Natural killer cell (primary cell): ENCODE data around the gene LEMD1. TPM values are rescaled to one million over a fixed set of nuclear protein-coding genes. Genes with fewer than 3 reads are reported as not detected.

ENCODE experiments used
- ATAC-seq, 3 donors: fragments of 150-1000 bp in 2 of 3; fragments of 200-7000 bp in 1 of 3; cut with Tn5 transposase; 1 replicate in 1 of 3; 2 replicates in 2 of 3; pipeline ENCODE4 v1.10.0; 2021; ENCODE audit warnings: mild to moderate bottlenecking in 2 of 3, moderate library complexity in 2 of 3
- DNase-seq, 2 donors: peaks; one replicate each; pipeline versions ENCODE4 v3.0.0 to v3.0.0-alpha.2; 2013 to 2021; ENCODE audit warnings: mixed read lengths in 1 of 2
- H3K27ac ChIP-seq: one replicate; pipeline ENCODE4 v1.5.1; 2013; ENCODE audit warnings: mild to moderate bottlenecking, low read length
- H3K27me3 ChIP-seq: one replicate; pipeline ENCODE4 v1.6.1; 2013; ENCODE audit warnings: low read length; ENCODE audit not compliant: control insufficient read depth, insufficient read depth
- H3K36me3 ChIP-seq: one replicate; pipeline ENCODE4 v1.6.1; 2013; ENCODE audit warnings: low read length; ENCODE audit not compliant: control insufficient read depth, insufficient read depth
- H3K4me1 ChIP-seq: one replicate; pipeline ENCODE4 v1.6.1; 2013; ENCODE audit warnings: low read length; ENCODE audit not compliant: control insufficient read depth, insufficient read depth
- H3K4me3 ChIP-seq: one replicate; pipeline ENCODE4 v1.5.1; 2013; ENCODE audit warnings: low read length
- H3K9me3 ChIP-seq: one replicate; pipeline ENCODE4 v1.6.1; 2013; ENCODE audit warnings: low read length; ENCODE audit not compliant: control insufficient read depth, insufficient read depth
- H3K27ac Mint-ChIP-seq, 2 donors: one replicate each; pipeline ENCODE4 v1.8.0; 2022; ENCODE audit warnings: mild to moderate bottlenecking in 2 of 2, mixed read lengths in 2 of 2, moderate library complexity in 1 of 2
- H3K27me3 Mint-ChIP-seq, 2 donors: one replicate each; pipeline ENCODE4 v1.8.0; 2022; ENCODE audit warnings: low read depth in 2 of 2, mixed read lengths in 2 of 2
- H3K36me3 Mint-ChIP-seq: one replicate; pipeline ENCODE4 v1.8.0; 2022; ENCODE audit warnings: mixed read lengths
- H3K4me1 Mint-ChIP-seq, 2 donors: one replicate each; pipeline ENCODE4 v1.8.0; 2022; ENCODE audit warnings: mixed read lengths in 2 of 2
- H3K4me3 Mint-ChIP-seq: one replicate; pipeline ENCODE4 v1.8.0; 2022; ENCODE audit warnings: mild to moderate bottlenecking, moderate library complexity, mixed read lengths
- H3K9me3 Mint-ChIP-seq, 2 donors: one replicate each; pipeline ENCODE4 v1.8.0; 2022; ENCODE audit warnings: mixed read lengths in 2 of 2
- WGBS: methylation state at CpG from one replicate; pipeline ENCODE4 v1.1.7; 2013; ENCODE audit warnings: missing lambda C conversion rate; ENCODE audit not compliant: insufficient coverage; 5-methylcytosine and 5-hydroxymethylcytosine counted together
- intact Hi-C: fragments of 100-400 bp; cut with micrococcal nuclease; formaldehyde crosslinking; loops from one replicate; pipeline ENCODE4 v1.14.2; 2022
- total RNA-seq, 4 donors: library from RNA; stranded (reverse); fragments of 120-200 nt in 1 of 4; gene quantifications; one replicate each; pipeline versions ENCODE4 v1.2.3 to v1.2.4, GENCODE V29; 2013 to 2022
- TF ChIP-seq, protein P1 (sequence below): fragments of 200-600 bp; IDR thresholded peaks from one replicate; pipeline ENCODE4 v1.8.0; 2022; ENCODE audit warnings: antibody characterized with exemption

The LEMD1 gene
- total RNA-seq, 3 donors from 2014 or later (not counting 1 experiment from before 2014, with no cell fraction given) = not detected

- 92% methylated on average over 3 of the region's 3 CpGs for WGBS
- no peaks in the 10 kb centered on the region for H3K9me3 Mint-ChIP-seq
- H3K4me1 Mint-ChIP-seq = peaks cover 32 to 40% of the 10 kb centered on the region in 2 donors
- intact Hi-C loops = no loop called here
- Histone ChIP-seq H3K27me3 (no peaks in the 10 kb centered on the region), H3K36me3 (no peaks in the 10 kb centered on the region), H3K9me3 (no peaks in the 10 kb centered on the region), H3K4me3 (no peak overlapping the region), H3K27ac (no peak overlapping the region), H3K4me1 (peaks cover 57% of the 10 kb centered on the region)
- ATAC-seq (no peak), DNase-seq (no peak)
- no peaks in the 10 kb centered on the region for H3K36me3 Mint-ChIP-seq
- peaks cover 0 to 9% of the 10 kb centered on the region in 2 donors for H3K27me3 Mint-ChIP-seq
- TF ChIP-seq, protein P1, sequence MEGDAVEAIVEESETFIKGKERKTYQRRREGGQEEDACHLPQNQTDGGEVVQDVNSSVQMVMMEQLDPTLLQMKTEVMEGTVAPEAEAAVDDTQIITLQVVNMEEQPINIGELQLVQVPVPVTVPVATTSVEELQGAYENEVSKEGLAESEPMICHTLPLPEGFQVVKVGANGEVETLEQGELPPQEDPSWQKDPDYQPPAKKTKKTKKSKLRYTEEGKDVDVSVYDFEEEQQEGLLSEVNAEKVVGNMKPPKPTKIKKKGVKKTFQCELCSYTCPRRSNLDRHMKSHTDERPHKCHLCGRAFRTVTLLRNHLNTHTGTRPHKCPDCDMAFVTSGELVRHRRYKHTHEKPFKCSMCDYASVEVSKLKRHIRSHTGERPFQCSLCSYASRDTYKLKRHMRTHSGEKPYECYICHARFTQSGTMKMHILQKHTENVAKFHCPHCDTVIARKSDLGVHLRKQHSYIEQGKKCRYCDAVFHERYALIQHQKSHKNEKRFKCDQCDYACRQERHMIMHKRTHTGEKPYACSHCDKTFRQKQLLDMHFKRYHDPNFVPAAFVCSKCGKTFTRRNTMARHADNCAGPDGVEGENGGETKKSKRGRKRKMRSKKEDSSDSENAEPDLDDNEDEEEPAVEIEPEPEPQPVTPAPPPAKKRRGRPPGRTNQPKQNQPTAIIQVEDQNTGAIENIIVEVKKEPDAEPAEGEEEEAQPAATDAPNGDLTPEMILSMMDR = no peak
- H3K27ac Mint-ChIP-seq = peak overlapping the region; percentile 62 to 83
- H3K4me3 Mint-ChIP-seq = peak overlapping the region; percentile 69
Measured at GRCh38 chr1:205441716-205442050, 19.8 kb upstream of the LEMD1 start.

DNA sequence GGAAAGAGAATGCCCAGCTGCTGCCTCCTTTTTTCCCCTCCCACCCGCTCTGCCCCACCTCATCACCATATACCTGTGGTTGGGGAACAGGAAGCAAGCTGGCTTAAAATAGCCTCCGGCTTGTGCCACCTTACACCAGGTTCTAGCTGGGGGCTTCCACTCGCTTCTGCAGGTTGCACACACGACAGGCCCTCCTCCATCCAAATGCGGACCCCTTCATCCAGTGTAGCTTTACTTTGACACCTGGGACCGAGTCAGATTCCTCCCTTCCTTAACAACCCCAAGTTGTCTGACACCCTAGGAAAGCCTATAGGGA, 19.4 kb upstream of the LEMD1 start:
- Histone ChIP-seq H3K27ac (peak overlapping the region; percentile 63), H3K36me3 (no peaks in the 10 kb centered on the region), H3K4me1 (peaks cover 61% of the 10 kb centered on the region), H3K9me3 (no peaks in the 10 kb centered on the region), H3K27me3 (no peaks in the 10 kb centered on the region), H3K4me3 (peak overlapping the region; percentile 17)
- TF ChIP-seq, protein P1 = no peak
- intact Hi-C loops = no loop called here
- Mint-ChIP-seq H3K27me3 (peaks cover 2 to 9% of the 10 kb centered on the region in 2 donors), H3K4me1 (peaks cover 32 to 41% of the 10 kb centered on the region in 2 donors), H3K27ac (peak overlapping the region; percentile 62 to 83), H3K4me3 (peak overlapping the region; percentile 83), H3K9me3 (no peaks in the 10 kb centered on the region), H3K36me3 (no peaks in the 10 kb centered on the region)
- WGBS = 15% methylated on average over 6 of the region's 6 CpGs
- no peak for DNase-seq
- no peak for ATAC-seq

- H3K4me3 Mint-ChIP-seq = peak overlapping the region; percentile 83
- TF ChIP-seq, protein P1 = no peak
- H3K27me3 ChIP-seq = no peaks in the 10 kb centered on the region
- H3K4me1 Mint-ChIP-seq = peaks cover 32 to 41% of the 10 kb centered on the region in 2 donors
- peak; percentile 85 to 96 (median 91) for ATAC-seq
- H3K27me3 Mint-ChIP-seq = peaks cover 8 to 9% of the 10 kb centered on the region in 2 donors
- H3K27ac ChIP-seq = peak overlapping the region; percentile 63
- H3K36me3 Mint-ChIP-seq = no peaks in the 10 kb centered on the region
- intact Hi-C loops = no loop called here
- peaks cover 64% of the 10 kb centered on the region for H3K4me1 ChIP-seq
- no peaks in the 10 kb centered on the region for H3K9me3 Mint-ChIP-seq
- 15% methylated on average over 15 of the region's 15 CpGs for WGBS
- no peaks in the 10 kb centered on the region for H3K36me3 ChIP-seq
- peak overlapping the region; percentile 17 for H3K4me3 ChIP-seq
- peak; percentile 44 to 80 for DNase-seq
- H3K9me3 ChIP-seq = no peaks in the 10 kb centered on the region
- peak overlapping the region; percentile 62 to 83 for H3K27ac Mint-ChIP-seq
Measured at GRCh38 chr1:205440476-205441317, 18.8 kb upstream of the LEMD1 start.
